Fibroblast of skin of left quadriceps (primary cell): Measurements from ENCODE around the gene PPP6R2.

Experiments
- DNase-seq, 2 experiments: peaks; one replicate each; pipeline ENCODE4 v3.0.0-alpha.2; 2013; ENCODE audit warnings: low read depth in 2 of 2

The PPP6R2 gene

DNA sequence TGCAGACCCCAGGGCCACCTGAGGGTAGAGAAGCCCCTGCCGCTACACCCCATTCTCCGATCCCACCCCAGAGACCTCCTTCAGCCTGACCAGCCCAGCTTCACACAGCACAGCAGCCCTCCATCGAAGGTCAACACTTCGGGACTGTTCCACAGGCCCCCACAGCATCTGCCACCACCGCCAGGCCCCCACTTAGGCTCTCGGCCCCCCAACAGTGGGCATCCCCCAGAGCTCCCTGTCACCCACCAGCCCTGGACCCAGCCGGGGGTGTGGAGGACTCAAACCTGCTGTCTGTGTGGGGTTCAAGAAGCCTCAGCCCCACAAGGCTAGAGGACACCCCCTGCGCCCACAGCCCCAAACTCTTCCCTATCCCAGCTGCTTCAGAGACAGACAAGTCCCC is 125.5 kb downstream of the PPP6R2 start:
- DNase-seq = no peak

GRCh38 chr22:50469377-50470305 is 126.5 kb downstream of the PPP6R2 start:
- no peak for DNase-seq

- DNase-seq = no peak
Measured at GRCh38 chr22:50470491-50470890, 127.4 kb downstream of the PPP6R2 start.

GRCh38 chr22:50471197-50471847 is 128.2 kb downstream of the PPP6R2 start:
- no peak for DNase-seq

DNA sequence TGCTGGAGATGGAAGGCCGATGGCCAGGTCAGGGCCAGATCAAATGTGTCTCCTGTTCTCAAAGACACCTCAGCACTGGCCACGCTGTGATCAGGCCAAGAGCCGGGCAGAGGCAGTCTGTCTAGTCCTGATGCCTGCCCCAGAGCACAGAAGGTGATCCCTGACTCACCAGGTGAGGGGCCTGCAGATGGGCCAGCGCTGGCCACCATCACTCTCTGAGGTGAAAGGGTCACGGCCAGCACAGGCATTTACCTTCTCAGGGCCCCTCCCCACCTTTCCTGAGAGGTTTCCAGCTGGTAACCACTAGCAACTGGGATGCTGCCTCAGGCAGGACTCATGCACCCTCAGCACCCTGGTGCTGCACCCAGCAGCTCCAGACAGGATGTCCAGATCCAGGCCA is 128.8 kb downstream of the PPP6R2 start:
- DNase-seq = no peak

GRCh38 chr22:50473088-50473487 is 130.0 kb downstream of the PPP6R2 start:
- no peak for DNase-seq

DNA sequence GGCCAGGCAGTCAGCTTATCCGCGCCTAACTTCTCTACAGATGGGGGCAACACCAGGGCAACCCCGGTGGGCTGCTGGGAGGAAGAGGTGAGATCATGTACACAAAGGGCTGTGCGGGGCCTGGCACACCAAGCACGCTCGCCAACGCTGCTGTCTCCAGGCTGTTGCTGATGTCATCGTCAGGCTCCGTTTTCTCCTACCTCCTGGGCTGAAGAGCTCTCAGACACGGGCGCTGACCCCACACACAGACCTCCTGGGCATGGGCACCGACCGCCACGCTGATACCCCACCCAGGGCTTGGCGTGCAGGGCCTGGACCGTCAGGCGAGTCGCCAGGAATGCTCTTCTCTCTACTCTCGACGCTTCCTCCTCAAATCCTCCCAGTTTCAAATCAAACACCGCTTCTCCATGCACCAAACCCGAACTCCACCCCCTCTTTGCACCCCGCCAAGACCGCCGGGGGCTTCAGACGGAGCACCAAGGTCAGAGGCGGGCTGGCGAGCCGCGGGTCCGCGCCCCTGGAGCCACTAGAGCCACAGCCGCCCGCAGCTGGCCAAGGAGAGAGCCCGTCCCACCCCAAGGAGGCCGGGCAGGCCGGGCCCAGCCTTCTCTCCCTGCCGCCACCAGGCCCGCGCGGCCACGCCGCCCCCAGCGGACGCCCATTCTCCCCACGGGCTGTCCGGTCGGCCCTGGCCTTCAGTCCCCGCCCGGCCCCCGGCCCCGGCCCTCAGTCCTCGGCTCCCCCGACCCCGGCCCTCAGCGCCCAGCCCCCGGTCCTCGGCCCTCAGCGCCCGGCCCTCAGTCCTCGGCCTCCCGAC is 130.9 kb downstream of the PPP6R2 start:
- DNase-seq = no peak

DNA sequence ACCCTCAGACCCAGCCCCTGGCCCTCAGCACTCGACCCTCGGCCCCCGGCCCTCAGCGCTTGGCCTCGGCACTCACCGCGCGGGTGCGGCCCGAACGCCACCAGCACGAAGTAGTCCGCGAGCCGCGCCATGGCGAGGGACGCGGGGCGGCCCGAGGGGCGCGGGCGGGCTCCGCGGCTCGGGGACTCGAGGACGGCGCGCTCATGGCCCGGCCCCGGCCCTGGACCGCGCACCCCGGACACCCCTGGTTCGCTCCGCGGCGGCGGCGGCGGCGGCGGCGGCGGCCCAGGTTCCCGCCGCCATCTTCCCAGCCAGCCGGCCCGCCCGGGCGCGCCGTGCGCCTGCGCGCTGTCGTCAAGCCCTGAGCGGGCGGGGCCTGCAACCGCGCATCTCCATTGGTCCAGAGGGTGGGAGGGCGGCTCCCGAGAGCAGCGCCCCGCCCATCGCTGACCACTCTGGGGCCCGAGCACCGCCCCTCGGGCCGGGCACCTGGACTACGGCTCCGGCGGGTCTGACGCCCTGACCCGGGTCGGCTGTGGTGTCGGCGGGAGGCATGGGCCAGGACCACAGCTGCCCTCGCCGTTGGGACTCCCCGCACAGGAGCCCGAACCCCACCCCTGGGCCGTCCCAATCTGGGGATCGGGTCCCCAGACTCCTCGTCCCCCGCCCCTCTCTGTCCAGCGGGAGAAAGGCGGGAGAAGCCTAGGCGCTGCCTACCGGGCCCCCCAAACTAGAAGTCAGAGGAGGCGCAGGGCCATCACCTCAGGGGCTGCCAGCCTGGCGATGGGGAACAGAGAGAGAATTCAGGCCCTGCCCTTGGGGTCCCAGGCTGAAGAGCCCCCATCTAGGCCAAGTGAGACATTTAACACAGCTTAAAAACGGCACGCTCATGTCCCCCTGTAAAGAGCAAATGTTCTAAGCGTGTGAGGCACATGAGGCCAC is 131.9 kb downstream of the PPP6R2 start, which contains the start of gene SBF1:
Gene SBF1 (minus strand): TSS at position 326 of the 942 bp plus-strand sequence. CDS start 195 bp downstream, at position 131.
- DNase-seq = peak; percentile 63 to 71

- no peak for DNase-seq
Measured at GRCh38 chr22:50475652-50476002, 132.5 kb downstream of the PPP6R2 start.

- no peak for DNase-seq
Measured at GRCh38 chr22:50476868-50477267, 133.7 kb downstream of the PPP6R2 start.

- no peak for DNase-seq
Measured at GRCh38 chr22:50477923-50478322, 134.8 kb downstream of the PPP6R2 start.

GRCh38 chr22:50479721-50480120 is 136.6 kb downstream of the PPP6R2 start:
- no peak for DNase-seq

DNA sequence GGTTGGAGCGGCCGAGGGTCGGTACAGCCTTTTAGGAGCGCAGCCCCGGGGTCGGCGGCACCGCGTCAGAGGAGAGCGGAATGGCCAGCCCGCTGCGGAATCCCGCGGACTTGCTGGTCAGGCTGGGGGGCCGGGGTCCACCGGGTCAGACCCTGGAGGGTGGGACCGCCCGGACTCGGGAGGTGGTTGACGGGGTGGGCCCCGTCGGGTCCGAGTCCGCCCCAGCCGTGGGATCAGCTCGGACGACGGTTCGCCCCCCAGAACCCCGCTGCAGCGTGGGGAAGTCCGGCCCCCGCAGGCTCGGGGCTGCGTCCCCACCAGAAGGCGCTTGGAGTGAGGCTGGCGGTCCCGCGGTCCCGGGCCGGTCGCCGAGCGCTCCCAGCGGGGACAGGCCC is 137.9 kb downstream of the PPP6R2 start:
- DNase-seq = no peak

DNA sequence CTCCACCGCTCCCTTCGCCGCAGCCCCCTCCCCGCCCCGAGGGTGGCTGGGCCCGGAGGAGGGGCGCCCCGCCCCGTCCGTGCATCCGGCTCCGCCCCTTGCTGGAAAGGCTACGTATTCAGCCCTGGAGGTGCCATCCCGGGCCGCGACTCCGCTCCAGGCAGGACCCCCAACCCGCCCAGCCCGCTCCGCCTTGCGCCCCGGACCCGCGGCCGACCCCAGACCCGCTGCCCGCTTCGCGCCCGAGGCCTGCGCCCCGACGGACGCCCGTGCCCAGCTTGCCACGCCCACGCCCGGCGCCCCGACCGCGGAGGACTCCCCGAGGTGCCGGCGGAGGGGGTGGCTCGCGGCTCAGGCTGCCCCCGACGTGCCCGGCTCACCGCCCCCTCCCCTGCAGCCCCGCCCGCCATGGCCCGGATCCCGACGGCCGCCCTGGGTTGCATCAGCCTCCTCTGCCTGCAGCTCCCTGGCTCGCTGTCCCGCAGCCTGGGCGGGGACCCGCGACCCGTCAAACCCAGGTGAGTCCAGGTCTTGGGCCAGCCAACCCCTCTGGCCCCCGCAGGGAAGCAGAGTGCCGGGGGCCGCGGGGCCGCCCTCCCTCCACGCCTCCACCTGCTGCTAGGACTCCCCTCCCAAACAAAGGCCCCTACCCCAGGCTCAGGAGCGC is 138.4 kb downstream of the PPP6R2 start, which contains the start of gene ADM2:
Gene ADM2 (plus strand): TSS at position 104 of the 667 bp plus-strand sequence. CDS start 305 bp downstream, at position 409.
- DNase-seq = no peak

GRCh38 chr22:50482107-50483074 is 139.3 kb downstream of the PPP6R2 start:
- no peak for DNase-seq

DNA sequence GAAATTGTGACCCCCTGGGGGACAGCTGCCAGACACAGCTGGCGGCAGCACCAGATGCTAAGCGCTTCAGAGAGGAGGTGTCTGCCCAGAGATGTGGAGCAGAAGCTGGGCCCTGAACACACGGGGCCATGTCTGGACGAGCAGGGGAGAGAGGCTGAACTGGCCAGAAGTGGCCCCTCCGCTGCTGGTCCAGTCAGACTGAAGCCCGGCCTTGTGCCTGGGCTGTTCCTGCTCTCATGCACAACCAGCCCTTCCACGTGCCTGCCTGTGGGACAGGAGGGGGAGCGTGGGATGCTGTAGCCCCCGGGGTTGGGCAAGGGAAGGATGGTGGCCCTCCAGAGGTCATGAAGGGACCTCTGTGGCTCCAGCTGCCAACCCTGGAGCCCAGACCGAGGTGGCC is 140.0 kb downstream of the PPP6R2 start:
- DNase-seq = no peak

GRCh38 chr22:50483556-50483955 is 140.4 kb downstream of the PPP6R2 start:
- no peak for DNase-seq

GRCh38 chr22:50483977-50484853 is 141.1 kb downstream of the PPP6R2 start:
- no peak for DNase-seq
